Fibroblast of peridontal ligament (primary cell): ENCODE measurements around the gene KCNH2.
"Not testable (repeated sequence)": the region's sequence is repeated elsewhere in the genome, so short reads cannot be mapped to it uniquely, and the experiment has no call there.

ENCODE experiments used
- DNase-seq: peaks from one replicate; pipeline ENCODE4 v3.0.0-alpha.2; 2010; ENCODE audit errors: extremely low read depth

The KCNH2 gene

GRCh38 chr7:151012031-151012692 is 34.0 kb upstream of the KCNH2 start:
- peak; percentile 5 for DNase-seq

GRCh38 chr7:151011616-151012015 is 33.5 kb upstream of the KCNH2 start:
- not testable (repeated sequence) for DNase-seq

- no peak for DNase-seq
Measured at GRCh38 chr7:151011097-151011409, 32.9 kb upstream of the KCNH2 start.

- DNase-seq = peak; percentile 8
Measured at GRCh38 chr7:151010307-151011096, 32.4 kb upstream of the KCNH2 start.

- DNase-seq = no peak
Measured at GRCh38 chr7:151010037-151010306, 31.9 kb upstream of the KCNH2 start.

GRCh38 chr7:151009327-151010036 is 31.4 kb upstream of the KCNH2 start:
- DNase-seq = no peak

- DNase-seq = peak; percentile 14
Measured at GRCh38 chr7:151008511-151009323, 30.6 kb upstream of the KCNH2 start.

- DNase-seq = no peak
Measured at GRCh38 chr7:151008143-151008510, 30.0 kb upstream of the KCNH2 start.

- DNase-seq = no peak
Measured at GRCh38 chr7:151007469-151007898, 29.4 kb upstream of the KCNH2 start.

- no peak for DNase-seq
Measured at GRCh38 chr7:151006590-151007300, 28.6 kb upstream of the KCNH2 start.

- no peak for DNase-seq
Measured at GRCh38 chr7:151005566-151005965, 27.4 kb upstream of the KCNH2 start.

GRCh38 chr7:151003572-151003971 is 25.5 kb upstream of the KCNH2 start:
- DNase-seq = no peak

- no peak for DNase-seq
Measured at GRCh38 chr7:151001546-151001945, 23.4 kb upstream of the KCNH2 start.

GRCh38 chr7:151000897-151001495 is 22.9 kb upstream of the KCNH2 start:
- no peak for DNase-seq

GRCh38 chr7:150999497-151000230 is 21.5 kb upstream of the KCNH2 start:
- no peak for DNase-seq

GRCh38 chr7:150999001-150999400 is 20.9 kb upstream of the KCNH2 start:
- no peak for DNase-seq

- no peak for DNase-seq
Measured at GRCh38 chr7:150998341-150998740, 20.2 kb upstream of the KCNH2 start.

GRCh38 chr7:150997817-150998216 is 19.7 kb upstream of the KCNH2 start:
- no peak for DNase-seq

GRCh38 chr7:150997075-150997511 is 19.0 kb upstream of the KCNH2 start:
- DNase-seq = no peak

- no peak for DNase-seq
Measured at GRCh38 chr7:150996376-150997074, 18.4 kb upstream of the KCNH2 start.
